Activated B cell treated with CpG ODN at 0.5 μM for 24 hours (primary cell): ENCODE measurements around the gene GDF9. TPM values are rescaled to one million over a fixed set of nuclear protein-coding genes. Genes with fewer than 3 reads are reported as not detected.

ENCODE experiments used
- ATAC-seq: fragments of 200-7000 bp; cut with Tn5 transposase; one replicate; pipeline ENCODE4 v1.10.0; 2021; ENCODE audit warnings: low read depth, mild to moderate bottlenecking, moderate library complexity
- CTCF ChIA-PET: fragments of 350-600 bp; sonication (Branson Sonifier 250); formaldehyde crosslinking; loops from one replicate; lab custom pipeline; 2021; ENCODE audit warnings: antibody characterized with exemption; lab: Charles Lee
- POLR2A ChIA-PET: fragments of 350-600 bp; sonication (Branson Sonifier 250); formaldehyde crosslinking; loops from one replicate; lab custom pipeline; 2021; ENCODE audit warnings: antibody characterized with exemption; lab: Charles Lee
- DNase-seq: peaks from one replicate; pipeline ENCODE4 v3.0.0; 2022
- H3K27ac Mint-ChIP-seq: one replicate; pipeline ENCODE4 v1.8.0; 2020; ENCODE audit warnings: mixed read lengths
- H3K27me3 Mint-ChIP-seq: one replicate; pipeline ENCODE4 v1.8.0; 2021; ENCODE audit warnings: mixed read lengths
- H3K36me3 Mint-ChIP-seq: one replicate; pipeline ENCODE4 v1.8.0; 2021; ENCODE audit warnings: low read depth, mixed read lengths
- H3K4me1 Mint-ChIP-seq: one replicate; pipeline ENCODE4 v1.8.0; 2021; ENCODE audit warnings: mixed read lengths
- H3K4me3 Mint-ChIP-seq: one replicate; pipeline ENCODE4 v1.8.0; 2020; ENCODE audit warnings: mild to moderate bottlenecking, mixed read lengths
- H3K9me3 Mint-ChIP-seq: one replicate; pipeline ENCODE4 v1.8.0; 2020; ENCODE audit warnings: mixed read lengths
- intact Hi-C: fragments of 100-400 bp; cut with micrococcal nuclease; formaldehyde crosslinking; loops from one replicate; pipeline ENCODE4 v1.15.1; 2024
- total RNA-seq: library from RNA; stranded (reverse); gene quantifications from 2 replicates; pipeline ENCODE4 v1.2.3, GENCODE V29; 2022
- TF ChIP-seq, protein P1 (sequence below): fragments of 200-600 bp; IDR thresholded peaks from one replicate; pipeline ENCODE4 v1.8.0; 2022; ENCODE audit warnings: antibody characterized with exemption, mild to moderate bottlenecking

GDF9 gene
- total RNA-seq, 1 donor from 2014 or later = 0.29 TPM

DNA sequence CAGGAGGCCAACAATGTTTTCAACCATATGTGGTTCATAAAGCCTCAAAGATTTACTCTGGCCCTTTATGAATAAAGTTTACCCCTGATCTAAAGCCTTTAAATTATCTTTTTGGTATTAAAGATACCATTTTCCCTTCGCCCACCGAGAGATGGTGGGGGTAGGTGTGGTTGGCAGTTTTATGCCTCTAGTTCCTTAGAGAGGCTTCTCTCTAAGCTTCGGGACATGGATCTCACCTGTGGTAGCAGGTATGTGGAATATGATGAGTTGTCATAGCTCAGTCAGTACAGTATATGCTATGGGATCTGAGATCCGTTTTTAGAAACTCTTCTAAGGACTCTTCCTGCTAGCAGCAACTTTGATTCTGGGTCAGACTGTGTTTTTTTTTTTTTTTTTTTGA, 2.5 kb upstream of the GDF9 start:
- CTCF ChIA-PET = interaction anchor here (0.7 kb wide), 1 partner anchor 112 kb away, joined by 3 read pairs; no protein-coding TSS in a partner anchor
- Mint-ChIP-seq H3K27ac (no peak overlapping the region), H3K27me3 (no peaks in the 10 kb centered on the region), H3K4me3 (no peak overlapping the region), H3K36me3 (peaks cover 41% of the 10 kb centered on the region), H3K9me3 (no peaks in the 10 kb centered on the region), H3K4me1 (peaks cover 25% of the 10 kb centered on the region)
- POLR2A ChIA-PET = interaction anchor here (0.7 kb wide), 1 partner anchor 194 kb away, joined by 7 read pairs; no protein-coding TSS in a partner anchor
- TF ChIP-seq, protein P1, sequence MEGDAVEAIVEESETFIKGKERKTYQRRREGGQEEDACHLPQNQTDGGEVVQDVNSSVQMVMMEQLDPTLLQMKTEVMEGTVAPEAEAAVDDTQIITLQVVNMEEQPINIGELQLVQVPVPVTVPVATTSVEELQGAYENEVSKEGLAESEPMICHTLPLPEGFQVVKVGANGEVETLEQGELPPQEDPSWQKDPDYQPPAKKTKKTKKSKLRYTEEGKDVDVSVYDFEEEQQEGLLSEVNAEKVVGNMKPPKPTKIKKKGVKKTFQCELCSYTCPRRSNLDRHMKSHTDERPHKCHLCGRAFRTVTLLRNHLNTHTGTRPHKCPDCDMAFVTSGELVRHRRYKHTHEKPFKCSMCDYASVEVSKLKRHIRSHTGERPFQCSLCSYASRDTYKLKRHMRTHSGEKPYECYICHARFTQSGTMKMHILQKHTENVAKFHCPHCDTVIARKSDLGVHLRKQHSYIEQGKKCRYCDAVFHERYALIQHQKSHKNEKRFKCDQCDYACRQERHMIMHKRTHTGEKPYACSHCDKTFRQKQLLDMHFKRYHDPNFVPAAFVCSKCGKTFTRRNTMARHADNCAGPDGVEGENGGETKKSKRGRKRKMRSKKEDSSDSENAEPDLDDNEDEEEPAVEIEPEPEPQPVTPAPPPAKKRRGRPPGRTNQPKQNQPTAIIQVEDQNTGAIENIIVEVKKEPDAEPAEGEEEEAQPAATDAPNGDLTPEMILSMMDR = no peak
- intact Hi-C loops = loop anchor here (5.0 kb wide), 1 partner anchor 366 kb away; no protein-coding TSS in a partner anchor
- no peak for DNase-seq
- ATAC-seq = no peak

DNA sequence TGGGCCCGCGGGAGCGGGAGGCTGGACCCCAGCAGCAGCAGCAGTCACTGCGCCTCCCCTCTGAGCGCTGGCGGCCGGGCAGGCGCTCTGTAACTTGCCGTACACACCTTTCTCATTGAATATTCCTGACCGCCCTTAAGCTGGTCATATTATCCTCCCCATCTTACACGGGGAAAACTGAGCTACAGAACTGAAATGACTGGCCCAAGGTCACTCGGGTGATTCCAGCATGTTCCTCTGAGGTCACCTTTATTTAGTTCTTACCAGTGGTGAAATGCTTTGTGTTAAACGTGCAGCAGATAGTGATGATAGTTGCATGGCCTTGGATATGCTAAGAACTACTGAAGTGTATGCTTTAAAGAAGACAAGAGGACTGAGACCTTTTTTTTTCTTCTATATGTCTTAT, 780 bp upstream of the GDF9 start:
- Mint-ChIP-seq H3K27me3 (no peaks in the 10 kb centered on the region), H3K9me3 (no peaks in the 10 kb centered on the region), H3K4me3 (peak overlapping the region; percentile 99), H3K4me1 (peaks cover 25% of the 10 kb centered on the region), H3K27ac (peak overlapping the region; percentile 98), H3K36me3 (peaks cover 34% of the 10 kb centered on the region)
- TF ChIP-seq, protein P1 = no peak
- ChIA-PET POLR2A (interaction anchor here (0.6 to 1.7 kb wide), 12 partner anchors 16 to 1359 kb away, joined by 3 to 7 read pairs (median 3); partner anchors contain the start of genes AFF4, IRF1, KIF3A and PPP2CA), CTCF (interaction anchor here (1.5 kb wide), 1 partner anchor 366 kb away, joined by 5 read pairs; no protein-coding TSS in a partner anchor)
- DNase-seq (no peak), ATAC-seq (peak; percentile 13)
- intact Hi-C loops = loop anchor here (2.0 to 5.0 kb wide), 2 partner anchors 16 to 365 kb away; no protein-coding TSS in a partner anchor

DNA sequence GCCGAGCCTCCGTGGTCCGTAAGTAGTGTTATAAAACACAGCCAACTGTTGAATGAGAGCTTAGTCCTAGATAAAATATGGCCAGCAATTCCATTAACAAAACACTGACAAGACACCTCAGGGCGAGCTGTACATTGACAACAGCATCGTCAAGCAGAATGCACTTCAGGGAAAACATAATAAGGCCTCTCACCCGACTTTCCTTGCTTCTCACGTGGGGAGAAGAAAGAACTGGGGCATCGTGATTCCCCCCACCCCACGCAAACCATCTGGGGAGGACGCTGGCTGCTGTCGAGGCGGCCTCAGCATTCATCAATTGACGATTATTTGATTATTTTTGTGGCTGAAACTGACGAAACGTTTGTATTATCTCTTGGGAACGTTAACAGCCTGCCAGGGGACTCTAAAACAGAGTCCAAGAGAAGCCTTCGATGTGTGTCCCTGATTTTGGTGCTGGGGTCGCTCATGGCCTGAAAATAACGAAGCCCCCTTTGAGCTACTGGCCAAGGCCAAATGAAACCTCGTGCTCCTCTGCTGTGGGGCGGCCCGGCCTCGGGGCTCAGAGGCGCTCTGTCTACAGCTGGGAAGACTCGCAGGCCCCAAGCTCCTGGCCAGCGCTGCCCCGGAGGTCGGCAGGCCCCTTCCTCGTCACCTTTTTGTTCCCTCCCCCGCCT, 464 bp downstream of the GDF9 start:
- Mint-ChIP-seq H3K4me3 (peak overlapping the region; percentile 99), H3K27me3 (no peaks in the 10 kb centered on the region)
- TF ChIP-seq, protein P1 = no peak

DNA sequence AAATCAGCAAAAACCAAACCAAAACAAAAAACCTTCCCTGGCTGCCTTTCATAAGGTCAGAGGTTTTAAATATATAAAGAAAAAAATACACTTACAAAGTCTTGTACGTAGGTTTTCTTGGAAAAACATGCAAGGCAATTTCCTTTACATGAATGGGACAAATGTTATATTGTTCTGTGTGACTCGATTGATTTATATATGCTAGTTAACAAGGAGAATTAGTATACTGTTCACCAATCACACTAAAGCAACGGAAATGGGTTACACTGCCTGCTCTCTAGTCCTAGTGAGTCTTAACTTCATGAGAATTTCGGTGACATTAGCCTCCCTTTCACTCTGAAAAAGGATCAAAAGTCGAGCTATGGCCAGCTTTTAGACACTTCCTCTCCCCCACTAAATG, 5.5 kb downstream of the GDF9 start:
- no peaks in the 10 kb centered on the region for H3K36me3 Mint-ChIP-seq
- peaks cover 7% of the 10 kb centered on the region for H3K4me1 Mint-ChIP-seq
- no peaks in the 10 kb centered on the region for H3K9me3 Mint-ChIP-seq
- DNase-seq (no peak), ATAC-seq (no peak)
- no peak overlapping the region for H3K4me3 Mint-ChIP-seq
- CTCF ChIA-PET = interaction anchor here (0.8 kb wide), 1 partner anchor 44 kb away, joined by 3 read pairs; no protein-coding TSS in a partner anchor
- TF ChIP-seq, protein P1 = no peak
- no peak overlapping the region for H3K27ac Mint-ChIP-seq
- POLR2A ChIA-PET = interaction anchor here (0.5 kb wide), 1 partner anchor 1775 kb away, joined by 4 read pairs; no protein-coding TSS in a partner anchor
- peaks cover 2% of the 10 kb centered on the region for H3K27me3 Mint-ChIP-seq
- intact Hi-C loops = no loop called here

More for the DNA sequence above, 464 bp downstream of the GDF9 start:
- CTCF ChIA-PET = interaction anchor here (1.2 to 1.5 kb wide), 2 partner anchors 36 to 365 kb away, joined by 3 to 5 read pairs; partner anchors contain the start of gene SHROOM1
- Mint-ChIP-seq H3K36me3 (peaks cover 30% of the 10 kb centered on the region), H3K4me1 (peaks cover 25% of the 10 kb centered on the region), H3K27ac (peak overlapping the region; percentile 98), H3K9me3 (no peaks in the 10 kb centered on the region)
- intact Hi-C loops = loop anchor here (1.0 to 5.0 kb wide), 6 partner anchors 17 to 456 kb away; partner anchors contain the start of genes AFF4, KIF3A and SHROOM1
- DNase-seq (no peak), ATAC-seq (peak; percentile 16)
- POLR2A ChIA-PET = interaction anchor here (0.7 to 1.7 kb wide), 11 partner anchors 15 to 531 kb away, joined by 3 to 7 read pairs (median 3); partner anchors contain the start of genes AFF4, IRF1, RAD50 and SLC22A5
